SK-N-SH (cell line): ENCODE results near the gene SETD4. TPM values are rescaled to one million over a fixed set of nuclear protein-coding genes. Genes with fewer than 3 reads are reported as not detected.

Experiments used
- CTCF ChIA-PET: fragments of 300-600, 350-600 bp; formaldehyde crosslinking; extraction: SDS; loops from one replicate; lab custom pipeline; 2021; lab: Yijun Ruan, JAX
- POLR2A ChIA-PET: fragments of 350-600 bp; sonication (Branson Sonifier 250); formaldehyde crosslinking; extraction: SDS; loops from one replicate; lab custom pipeline; 2020; ENCODE audit warnings: antibody characterized with exemption, inconsistent platforms; lab: Yijun Ruan, JAX
- DNase-seq: peaks from one replicate; pipeline ENCODE4 v3.0.0; 2012
- H2AFZ ChIP-seq: fragments of 200-600 bp; sonication (generic); 2 replicates; pipeline ENCODE4 v1.8.1; 2016; ENCODE audit warnings: antibody characterized with exemption, mild to moderate bottlenecking, low read depth
- H3F3A ChIP-seq: fragments of 200-600 bp; sonication (generic); replicated peaks from 2 replicates; pipeline ENCODE3; 2016; ENCODE audit warnings: antibody characterized with exemption, mild to moderate bottlenecking; ENCODE audit not compliant: insufficient read depth
- H3K27ac ChIP-seq, 2 experiments: fragments of 200-500 bp in 1 of 2; fragments of 200-600 bp in 1 of 2; sonication (Bioruptor generic) in 1 of 2; sonication (generic), shearing (Covaris generic) in 1 of 2; 2 replicates each; pipeline versions ENCODE4 v1.5.1 to v1.6.1; 2014 to 2016; ENCODE audit warnings: low read depth in 2 of 2, inconsistent platforms in 1 of 2, low read length in 1 of 2, mild to moderate bottlenecking in 1 of 2, mixed read lengths in 1 of 2
- H3K27me3 ChIP-seq: fragments of 200-600 bp; sonication (generic), shearing (Covaris generic); 2 replicates; pipeline ENCODE4 v1.6.1; 2016; ENCODE audit warnings: mixed run types; ENCODE audit not compliant: insufficient read depth
- H3K36me3 ChIP-seq, 2 experiments: fragments of 200-500 bp in 1 of 2; fragments of 200-600 bp in 1 of 2; sonication (Bioruptor generic) in 1 of 2; sonication (generic) in 1 of 2; replicated peaks in 1 of 2; 2 replicates each; pipeline versions ENCODE3 to v1.5.1; 2014 to 2016; ENCODE audit warnings: low read length in 1 of 2, mild to moderate bottlenecking in 1 of 2; ENCODE audit not compliant: insufficient read depth in 2 of 2, control insufficient read depth in 1 of 2
- H3K4me1 ChIP-seq, 2 experiments: fragments of 200-500 bp in 1 of 2; fragments of 200-600 bp in 1 of 2; sonication (Bioruptor generic) in 1 of 2; sonication (generic), shearing (Covaris generic) in 1 of 2; 2 replicates each; pipeline versions ENCODE4 v1.5.1 to v1.6.1; 2014 to 2016; ENCODE audit warnings: low read depth in 1 of 2, low read length in 1 of 2, mixed run types in 1 of 2; ENCODE audit not compliant: insufficient read depth in 2 of 2, control insufficient read depth in 1 of 2
- H3K4me2 ChIP-seq: fragments of 200-600 bp; sonication (generic), shearing (Covaris generic); 2 replicates; pipeline ENCODE4 v1.6.1; 2017; ENCODE audit warnings: mixed run types
- H3K4me3 ChIP-seq, 2 experiments: fragments of 200-500 bp in 1 of 2; fragments of 200-600 bp in 1 of 2; sonication (Bioruptor generic) in 1 of 2; sonication (generic), shearing (Covaris generic) in 1 of 2; 2 replicates each; pipeline versions ENCODE4 v1.5.1 to v1.8.1; 2014 to 2016; ENCODE audit warnings: low read depth in 2 of 2, inconsistent platforms in 1 of 2, low read length in 1 of 2, mild to moderate bottlenecking in 1 of 2, mixed read lengths in 1 of 2, moderate library complexity in 1 of 2
- H3K79me2 ChIP-seq: fragments of 200-600 bp; sonication (generic); 2 replicates; pipeline ENCODE4 v1.8.1; 2017; ENCODE audit warnings: mild to moderate bottlenecking; ENCODE audit not compliant: insufficient read depth
- H3K9ac ChIP-seq: fragments of 200-600 bp; sonication (generic); 2 replicates; pipeline ENCODE4 v1.6.1; 2017; ENCODE audit warnings: mixed run types
- H3K9me2 ChIP-seq: fragments of 200-600 bp; sonication (generic); 2 replicates; pipeline ENCODE4 v1.6.1; 2017; ENCODE audit warnings: mixed run types
- H3K9me3 ChIP-seq: fragments of 200-600 bp; sonication (generic); 2 replicates; pipeline ENCODE4 v1.6.1; 2017; ENCODE audit warnings: mixed run types, mild to moderate bottlenecking, moderate library complexity
- H4K20me1 ChIP-seq: fragments of 200-600 bp; sonication (generic); 2 replicates; pipeline ENCODE4 v1.6.1; 2017; ENCODE audit warnings: mild to moderate bottlenecking, mixed run types; ENCODE audit not compliant: insufficient read depth
- ELF1 ChIP-seq: IDR thresholded peaks from 2 replicates; pipeline ENCODE4 v1.4.0; 2012
- EP300 ChIP-seq, 2 experiments: IDR thresholded peaks; 2 replicates each; pipeline versions ENCODE4 v1.4.0 to v1.6.1; 2012; ENCODE audit warnings: borderline replicate concordance in 1 of 2, low read depth in 1 of 2, low read length in 1 of 2
- FOSL2 ChIP-seq: IDR thresholded peaks from 2 replicates; pipeline ENCODE4 v1.4.0; 2012; ENCODE audit warnings: low read depth, mild to moderate bottlenecking, moderate library complexity, borderline replicate concordance
- FOXM1 ChIP-seq: IDR thresholded peaks from 2 replicates; pipeline ENCODE4 v1.4.0; 2012; ENCODE audit warnings: low read depth, mild to moderate bottlenecking
- MEF2A ChIP-seq: IDR thresholded peaks from 2 replicates; pipeline ENCODE4 v1.4.0; 2012; ENCODE audit warnings: low read depth, borderline replicate concordance
- MXI1 ChIP-seq: IDR thresholded peaks from 2 replicates; pipeline ENCODE4 v1.6.1; 2012; ENCODE audit warnings: mild to moderate bottlenecking, low read depth, low read length, improper control_type of control experiment
- POLR2AphosphoS5 ChIP-seq: IDR thresholded peaks from 2 replicates; pipeline ENCODE4 v1.6.1; 2012; ENCODE audit warnings: low read depth, low read length
- RCOR1 ChIP-seq: fragments of 150-350 bp; IDR thresholded peaks from 2 replicates; pipeline ENCODE4 v1.6.1; 2017; ENCODE audit warnings: antibody characterized with exemption, low read length
- RFX5 ChIP-seq: IDR thresholded peaks from 2 replicates; pipeline ENCODE4 v1.6.1; 2012; ENCODE audit warnings: mild to moderate bottlenecking, improper control_type of control experiment, low read length
- SIN3A ChIP-seq: IDR thresholded peaks from 2 replicates; pipeline ENCODE4 v1.6.1; 2012; ENCODE audit warnings: low read depth, mild to moderate bottlenecking, low read length, moderate library complexity, borderline replicate concordance
- SMC3 ChIP-seq: IDR thresholded peaks from 2 replicates; pipeline ENCODE4 v1.6.1; 2012; ENCODE audit warnings: low read depth, low read length, improper control_type of control experiment
- TCF12 ChIP-seq: IDR thresholded peaks from 2 replicates; pipeline ENCODE4 v1.4.0; 2012
- WGBS: methylation state at CpG from one replicate; pipeline ENCODE4 v1.1.6; 2017; ENCODE audit warnings: low lambda C conversion rate; 5-methylcytosine and 5-hydroxymethylcytosine counted together
- polyA plus RNA-seq, 3 experiments: library from polyadenylated mRNA; depleted of rRNA; stranded (reverse); fragments of >200 nt; gene quantifications; 2 replicates each; pipeline ENCODE4 v1.2.3, GENCODE V29; 2012
- TF ChIP-seq, protein P1 (sequence below): IDR thresholded peaks from 2 replicates; pipeline ENCODE4 v1.4.0; 2012; ENCODE audit warnings: low read depth, borderline replicate concordance
- TF ChIP-seq, protein P2 (sequence below): fragments of 150-350 bp; IDR thresholded peaks from 2 replicates; pipeline ENCODE4 v1.6.1; 2017; ENCODE audit warnings: antibody characterized with exemption, low read length, low read depth, borderline replicate concordance
- TF ChIP-seq, protein P3 (sequence below): IDR thresholded peaks from 2 replicates; pipeline ENCODE4 v1.4.0; 2012; ENCODE audit warnings: low read depth, borderline replicate concordance

Gene SETD4
- polyA plus RNA-seq, 1 of the 3 experiments (the other 2 are of a cell fraction), result 15.9 TPM

DNA sequence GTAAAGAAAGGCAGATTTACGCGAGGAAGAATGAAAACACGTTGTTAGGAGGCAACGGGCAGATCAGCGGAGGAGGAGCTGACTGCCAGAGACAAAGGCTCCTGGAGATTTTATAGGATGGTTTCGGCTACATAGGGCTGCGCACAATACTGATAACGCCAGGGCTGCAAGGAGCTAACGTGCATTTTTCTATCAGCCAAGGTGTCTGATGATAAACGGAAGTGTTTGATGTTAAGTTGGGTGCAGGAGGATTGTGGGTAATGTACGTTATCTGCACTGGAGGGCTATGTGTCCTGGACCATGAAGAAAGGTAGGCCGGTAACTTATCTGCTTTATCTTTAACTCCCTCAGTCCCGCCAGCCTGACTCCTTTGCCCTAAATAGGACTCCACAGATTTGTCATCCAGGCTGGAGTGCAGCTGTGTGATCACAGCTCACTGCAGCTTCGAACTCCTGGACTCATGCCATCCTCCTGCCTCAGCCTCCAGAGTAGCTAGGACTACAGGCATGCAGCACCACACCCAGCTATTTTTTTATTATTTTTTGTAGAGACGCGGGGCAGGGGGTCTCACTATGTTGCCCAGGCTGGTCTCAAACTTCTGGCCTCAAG is 29.6 kb downstream of the SETD4 start:
- Histone ChIP-seq H3F3A (peaks cover 2% of the 10 kb centered on the region), H3K27ac (no peak overlapping the region), H3K9me2 (no peaks in the 10 kb centered on the region), H2AFZ (no peak overlapping the region), H3K9me3 (no peaks in the 10 kb centered on the region), H3K36me3 (peaks cover 1 to 11% of the 10 kb centered on the region in 2 experiments), H3K79me2 (no peaks in the 10 kb centered on the region), H3K27me3 (no peaks in the 10 kb centered on the region), H3K4me1 (peaks cover 0 to 14% of the 10 kb centered on the region in 2 experiments; a peak in 2 of 4 replicates), H4K20me1 (no peaks in the 10 kb centered on the region), H3K9ac (no peak overlapping the region), H3K4me3 (no peak overlapping the region), H3K4me2 (no peak overlapping the region)
- no peak for TF ChIP-seq POLR2AphosphoS5
- no peak for TF ChIP-seq SIN3A
- no peak for TF ChIP-seq MEF2A
- no peak for TF ChIP-seq SMC3
- no peak for TF ChIP-seq MXI1
- no peak for TF ChIP-seq RFX5
- TF ChIP-seq, protein P1, sequence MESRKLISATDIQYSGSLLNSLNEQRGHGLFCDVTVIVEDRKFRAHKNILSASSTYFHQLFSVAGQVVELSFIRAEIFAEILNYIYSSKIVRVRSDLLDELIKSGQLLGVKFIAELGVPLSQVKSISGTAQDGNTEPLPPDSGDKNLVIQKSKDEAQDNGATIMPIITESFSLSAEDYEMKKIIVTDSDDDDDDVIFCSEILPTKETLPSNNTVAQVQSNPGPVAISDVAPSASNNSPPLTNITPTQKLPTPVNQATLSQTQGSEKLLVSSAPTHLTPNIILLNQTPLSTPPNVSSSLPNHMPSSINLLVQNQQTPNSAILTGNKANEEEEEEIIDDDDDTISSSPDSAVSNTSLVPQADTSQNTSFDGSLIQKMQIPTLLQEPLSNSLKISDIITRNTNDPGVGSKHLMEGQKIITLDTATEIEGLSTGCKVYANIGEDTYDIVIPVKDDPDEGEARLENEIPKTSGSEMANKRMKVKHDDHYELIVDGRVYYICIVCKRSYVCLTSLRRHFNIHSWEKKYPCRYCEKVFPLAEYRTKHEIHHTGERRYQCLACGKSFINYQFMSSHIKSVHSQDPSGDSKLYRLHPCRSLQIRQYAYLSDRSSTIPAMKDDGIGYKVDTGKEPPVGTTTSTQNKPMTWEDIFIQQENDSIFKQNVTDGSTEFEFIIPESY, result no peak
- TF ChIP-seq TCF12, result no peak
- TF ChIP-seq, protein P2, sequence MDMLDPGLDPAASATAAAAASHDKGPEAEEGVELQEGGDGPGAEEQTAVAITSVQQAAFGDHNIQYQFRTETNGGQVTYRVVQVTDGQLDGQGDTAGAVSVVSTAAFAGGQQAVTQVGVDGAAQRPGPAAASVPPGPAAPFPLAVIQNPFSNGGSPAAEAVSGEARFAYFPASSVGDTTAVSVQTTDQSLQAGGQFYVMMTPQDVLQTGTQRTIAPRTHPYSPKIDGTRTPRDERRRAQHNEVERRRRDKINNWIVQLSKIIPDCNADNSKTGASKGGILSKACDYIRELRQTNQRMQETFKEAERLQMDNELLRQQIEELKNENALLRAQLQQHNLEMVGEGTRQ, result no peak
- TF ChIP-seq RCOR1, result no peak
- no peak for TF ChIP-seq FOXM1
- no peak for TF ChIP-seq ELF1
- no peak for TF ChIP-seq EP300 (IDR thresholded peaks at IDR 0.05; ENCODE audit: borderline replicate concordance in 1 of 2, low read depth in 1 of 2, low read length in 1 of 2)
- TF ChIP-seq, protein P3, sequence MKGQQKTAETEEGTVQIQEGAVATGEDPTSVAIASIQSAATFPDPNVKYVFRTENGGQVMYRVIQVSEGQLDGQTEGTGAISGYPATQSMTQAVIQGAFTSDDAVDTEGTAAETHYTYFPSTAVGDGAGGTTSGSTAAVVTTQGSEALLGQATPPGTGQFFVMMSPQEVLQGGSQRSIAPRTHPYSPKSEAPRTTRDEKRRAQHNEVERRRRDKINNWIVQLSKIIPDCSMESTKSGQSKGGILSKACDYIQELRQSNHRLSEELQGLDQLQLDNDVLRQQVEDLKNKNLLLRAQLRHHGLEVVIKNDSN, result no peak
- TF ChIP-seq FOSL2, result no peak
- CTCF ChIA-PET, result interaction anchor here (1.0 to 5.4 kb wide), 7 partner anchors 82 to 1343 kb away, joined by 3 to 35 read pairs (median 15); no protein-coding TSS in a partner anchor
- DNase-seq, result no peak
- WGBS, result 73% methylated on average over 16 of the region's 16 CpGs
- POLR2A ChIA-PET, result interaction anchor here (0.6 kb wide), 1 partner anchor 184 kb away, joined by 3 read pairs; no protein-coding TSS in a partner anchor
